Measurements from ENCODE around the gene ZBTB2.
A peak's percentile ranks its signal among the peaks of the same experiment; 100 is the strongest.
"Not testable (repeated sequence)": the region's sequence is repeated elsewhere in the genome, so short reads cannot be mapped to it uniquely, and the experiment has no call there.

Gene ZBTB2

DNA sequence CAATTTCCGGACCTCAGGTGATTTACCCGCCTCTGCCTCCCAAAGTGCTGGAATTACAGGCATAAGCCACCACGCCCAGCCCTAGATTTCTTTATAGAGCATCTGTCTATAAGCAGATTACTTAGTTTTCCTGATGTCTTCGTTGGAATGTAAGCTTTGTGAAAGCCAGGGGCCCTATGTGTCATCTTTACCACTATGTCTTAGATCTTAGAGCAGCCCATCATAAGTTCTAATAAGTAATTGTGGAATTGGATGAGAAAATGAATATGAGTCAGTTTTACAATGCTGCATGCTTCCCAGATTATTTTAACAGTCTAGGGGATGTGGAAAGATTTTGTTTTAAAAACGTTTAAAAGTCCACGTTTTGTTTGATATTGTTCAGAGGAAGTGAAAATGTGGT lies 9.1 kb upstream of the ZBTB2 start:
- DNase-seq, result no peak

DNA sequence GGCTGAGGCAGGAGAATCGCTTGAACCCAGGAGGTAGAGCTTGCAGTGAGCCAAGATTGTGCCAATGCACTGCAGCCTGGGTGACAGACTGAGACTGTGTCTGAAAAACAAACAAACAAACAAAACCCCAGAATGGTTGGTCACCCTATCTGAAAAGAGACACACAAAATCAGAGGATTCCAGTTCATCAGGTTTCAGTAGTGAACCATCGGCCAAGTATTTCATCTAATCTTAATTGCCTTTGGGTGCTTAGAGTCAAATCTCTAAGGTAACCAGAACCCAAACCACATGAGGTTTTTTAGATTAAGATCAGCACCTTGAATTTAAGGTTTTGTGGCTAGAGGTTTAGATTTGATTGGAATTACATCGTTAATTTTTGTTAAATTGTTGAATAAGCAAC lies 8.3 kb upstream of the ZBTB2 start:
- DNase-seq, result no peak

DNA sequence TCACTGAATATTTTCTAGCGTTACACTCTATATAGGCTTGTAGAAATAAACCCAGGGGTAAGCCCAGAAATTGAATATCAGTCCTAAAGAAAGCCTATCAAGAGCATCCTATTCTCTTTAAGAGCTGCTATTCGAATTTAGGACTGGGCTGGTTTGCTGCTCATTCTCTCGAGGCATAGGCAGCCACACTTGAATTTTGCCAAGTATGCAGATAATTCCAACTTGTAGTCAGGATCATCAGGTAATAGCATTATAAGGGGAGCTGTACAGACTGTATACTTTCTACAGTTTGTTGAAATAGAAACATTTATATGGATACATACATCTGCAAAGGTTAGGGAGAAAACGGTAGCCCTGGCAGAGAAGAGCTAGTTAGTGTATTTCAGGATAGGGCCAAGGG lies 2.1 kb upstream of the ZBTB2 start:
- DNase-seq, result no peak

DNA sequence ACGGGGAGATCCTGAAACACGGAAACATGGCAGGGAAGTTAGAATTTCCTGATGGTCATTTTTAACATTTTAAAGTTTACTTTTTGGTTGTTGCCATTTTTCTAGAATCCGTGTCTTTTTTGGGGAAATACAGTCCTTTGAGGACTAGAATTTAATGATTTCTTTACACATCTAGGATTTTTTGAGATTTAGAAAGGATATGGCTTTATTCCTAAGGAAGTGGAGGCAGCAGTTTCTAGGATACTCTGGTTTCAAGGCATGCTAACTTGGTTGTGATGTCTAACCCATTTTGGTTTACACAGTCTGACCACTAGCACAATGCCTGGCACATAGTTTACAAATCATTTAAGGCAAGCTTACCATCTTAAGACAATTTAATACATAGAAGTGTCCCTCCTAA lies 1.1 kb upstream of the ZBTB2 start:
- no peak for DNase-seq

DNA sequence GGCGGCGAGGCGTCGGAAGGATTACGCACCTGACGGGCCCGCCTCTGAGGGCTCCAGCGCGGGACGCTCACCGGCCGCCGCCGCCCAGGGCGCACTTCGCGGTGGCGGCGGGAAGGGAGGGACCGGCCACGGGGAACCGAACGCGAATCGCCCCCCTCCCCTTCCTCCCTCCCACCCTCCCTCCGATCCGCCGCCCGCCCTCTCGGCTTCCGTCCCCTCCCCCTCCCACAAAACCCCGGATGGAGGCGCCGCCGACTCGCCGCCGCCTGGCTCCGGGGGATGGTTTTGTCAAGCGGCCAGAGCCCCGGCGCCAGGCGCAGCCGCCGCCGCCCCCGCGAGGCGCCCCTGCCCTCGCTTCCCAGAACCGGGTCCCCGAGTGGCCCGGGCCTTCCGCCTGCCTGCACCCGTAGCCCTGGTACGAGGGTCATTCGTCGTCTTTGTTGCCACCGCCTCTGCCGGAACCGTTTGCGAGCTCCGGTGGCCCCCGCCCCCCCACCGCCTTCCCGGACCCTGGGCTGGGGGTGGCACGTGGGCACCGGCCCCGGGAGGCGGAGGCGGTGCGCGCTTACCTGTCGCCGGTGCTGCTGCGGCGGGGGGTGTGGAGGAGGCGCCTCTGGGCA lies 398 bp downstream of the ZBTB2 start:
- DNase-seq, result peak; percentile 31

DNA sequence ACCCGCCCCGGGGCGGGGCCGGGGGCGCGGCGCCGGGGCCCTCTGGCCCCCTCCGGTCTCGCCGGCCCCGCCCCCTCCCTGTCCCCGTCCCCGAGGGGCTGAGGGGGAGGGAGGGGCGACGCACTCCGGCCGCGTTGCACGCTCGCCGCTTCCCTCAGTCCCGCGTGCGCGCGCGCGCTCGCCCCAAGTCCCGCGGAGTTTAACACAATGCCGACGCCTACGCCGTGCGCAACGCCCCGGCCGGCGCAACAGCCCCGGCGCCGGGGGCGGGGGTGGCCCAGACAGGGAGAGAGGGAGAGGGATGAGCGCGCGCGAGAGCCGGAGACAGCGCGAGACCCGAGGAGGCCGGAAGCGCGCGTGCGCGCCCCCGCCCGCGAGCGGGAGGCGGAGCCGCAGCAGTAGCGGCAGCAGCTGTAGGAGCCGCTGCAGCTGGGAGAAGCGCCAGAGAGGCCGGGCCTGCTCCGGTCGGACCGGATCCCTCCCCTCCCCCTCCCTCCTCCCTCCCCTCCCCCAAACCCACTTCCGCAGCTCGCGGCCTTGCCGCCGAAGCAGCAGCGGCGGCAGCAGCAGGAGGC lies 996 bp downstream of the ZBTB2 start:
- DNase-seq, result peak; percentile 90

DNA sequence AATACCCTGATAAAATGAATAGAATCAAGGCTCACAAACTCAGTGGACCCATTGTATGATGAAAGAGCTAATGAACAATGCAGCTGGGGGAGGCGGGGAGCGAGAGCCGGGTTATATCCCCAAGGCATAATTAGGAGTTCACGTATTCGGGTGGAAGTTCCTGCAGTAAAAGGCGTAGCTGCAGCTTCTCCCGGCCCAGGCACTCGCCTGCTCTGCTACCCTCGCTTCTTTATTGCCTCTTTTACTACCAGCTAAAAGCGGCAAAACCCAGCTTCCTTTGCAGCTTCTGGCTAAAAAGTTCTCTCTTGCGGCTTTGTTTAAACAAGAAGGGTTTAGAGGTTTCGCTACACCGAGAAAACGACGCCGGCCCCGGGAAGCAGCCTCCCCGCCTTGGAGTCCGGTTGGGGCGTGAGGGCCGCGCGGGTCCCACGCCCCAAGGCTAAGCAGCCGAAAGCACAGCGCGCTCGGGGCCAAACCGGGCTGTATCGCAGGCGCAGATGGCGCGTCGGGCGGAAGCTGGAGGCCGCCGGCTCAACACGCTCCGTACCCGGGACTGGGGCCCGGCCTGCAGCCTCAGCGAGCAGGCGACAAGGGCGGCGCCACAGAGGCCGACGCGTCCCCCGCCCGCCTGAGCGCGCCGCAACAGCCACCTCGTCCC lies 1.6 kb downstream of the ZBTB2 start:
- DNase-seq, result peak; percentile 87

DNA sequence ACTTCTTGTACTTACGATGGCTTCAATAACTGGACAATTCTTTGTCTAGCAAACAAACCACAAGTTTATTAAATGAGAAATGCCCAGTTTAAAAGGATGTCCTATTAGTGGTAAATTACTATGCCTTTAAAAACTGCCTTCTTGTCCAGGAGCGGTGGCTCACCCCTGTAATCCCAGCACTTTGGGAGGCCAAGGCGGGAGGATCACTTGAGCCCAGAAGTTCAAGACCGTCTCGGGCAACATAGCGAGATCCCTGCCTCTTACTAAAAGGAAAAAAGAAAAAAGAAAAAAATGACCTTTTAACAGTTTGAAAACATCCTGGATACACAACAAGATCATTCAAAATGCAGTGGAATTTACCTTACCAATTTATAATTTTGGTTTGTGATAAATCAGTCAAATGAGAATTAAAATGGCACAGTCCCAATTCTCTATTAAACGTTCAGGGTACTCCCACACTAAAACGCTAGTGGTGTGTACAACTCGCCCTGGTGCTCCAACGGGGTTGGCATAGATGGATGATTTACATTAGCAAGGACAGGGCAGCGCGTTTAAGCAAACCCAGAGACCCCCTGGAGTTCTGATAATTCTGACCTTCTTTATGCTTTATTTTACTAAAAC lies 2.3 kb downstream of the ZBTB2 start:
- DNase-seq, result peak; percentile 87

DNA sequence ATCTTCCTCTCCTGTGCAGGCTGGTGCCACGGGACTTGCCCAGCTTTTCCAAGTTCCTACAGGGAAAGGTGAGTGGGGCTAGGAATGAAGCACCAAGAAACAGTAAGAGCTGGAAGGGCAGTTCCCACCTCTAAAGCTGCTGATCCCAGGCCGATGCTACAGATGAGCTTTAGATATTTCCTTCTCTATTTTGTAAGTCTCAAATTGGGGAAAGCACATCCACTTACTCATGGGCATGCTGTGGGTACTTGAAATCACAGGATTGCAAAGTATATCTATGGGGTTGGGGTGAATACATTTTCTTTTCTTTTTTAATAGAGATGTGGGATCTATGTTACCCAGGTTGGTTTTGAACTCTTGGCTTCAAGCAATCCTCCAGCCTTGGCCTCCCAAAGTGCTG lies 3.1 kb downstream of the ZBTB2 start:
- no peak for DNase-seq

DNA sequence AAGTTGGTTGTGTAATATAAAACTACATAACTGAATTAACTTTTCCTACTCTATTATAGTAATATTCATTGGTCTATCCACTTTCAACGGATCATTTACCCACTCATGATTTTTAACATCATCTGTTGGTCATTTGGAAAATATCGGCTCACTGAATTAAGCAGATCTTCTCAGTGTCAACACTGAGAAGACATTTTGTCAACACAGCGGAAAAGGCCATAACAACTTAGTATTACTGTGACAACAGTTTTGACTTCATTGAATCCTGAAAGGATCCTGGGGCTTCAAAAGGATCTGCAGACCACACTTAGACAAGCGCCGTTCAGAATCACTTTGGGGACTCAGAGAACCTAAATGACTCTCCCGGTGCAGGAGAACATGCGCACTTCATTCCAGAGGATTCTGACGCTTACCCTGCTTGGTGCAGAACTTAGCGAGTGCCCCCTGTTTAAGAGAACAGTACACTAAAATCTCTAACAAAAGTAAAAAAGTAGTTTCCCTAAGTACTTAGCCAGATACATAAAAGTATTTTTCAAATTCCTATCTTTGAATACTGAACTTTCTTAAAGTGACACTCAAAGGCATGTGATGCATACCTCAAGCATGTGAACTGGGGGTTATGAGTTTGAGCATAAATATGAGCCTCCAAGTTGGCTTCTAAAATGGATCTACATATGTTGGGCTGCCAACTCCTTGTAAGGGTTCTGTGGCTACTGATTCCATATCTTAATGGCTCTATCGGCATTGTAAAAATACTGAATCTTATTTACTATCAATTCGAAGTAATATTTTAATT lies 4.0 kb downstream of the ZBTB2 start:
- DNase-seq, result no peak

DNA sequence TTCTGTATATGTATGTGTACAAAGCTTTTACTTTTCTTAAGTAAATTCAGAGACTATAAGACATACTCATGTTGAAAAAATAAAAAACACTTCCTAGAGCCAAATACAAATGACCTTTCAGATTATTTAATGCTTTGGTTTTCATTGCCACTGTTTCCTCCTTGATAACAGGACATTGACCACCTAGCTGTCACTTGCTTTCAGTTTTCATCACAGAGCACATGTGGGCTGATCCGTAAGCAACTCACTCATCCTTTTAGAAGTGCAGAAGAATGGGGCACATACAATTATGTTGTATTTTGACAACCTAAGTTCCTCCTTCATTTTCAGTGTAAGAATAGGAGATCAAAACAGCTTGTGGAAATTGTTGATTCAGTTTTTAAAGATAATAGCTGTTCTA lies 6.2 kb downstream of the ZBTB2 start:
- DNase-seq, result no peak

DNA sequence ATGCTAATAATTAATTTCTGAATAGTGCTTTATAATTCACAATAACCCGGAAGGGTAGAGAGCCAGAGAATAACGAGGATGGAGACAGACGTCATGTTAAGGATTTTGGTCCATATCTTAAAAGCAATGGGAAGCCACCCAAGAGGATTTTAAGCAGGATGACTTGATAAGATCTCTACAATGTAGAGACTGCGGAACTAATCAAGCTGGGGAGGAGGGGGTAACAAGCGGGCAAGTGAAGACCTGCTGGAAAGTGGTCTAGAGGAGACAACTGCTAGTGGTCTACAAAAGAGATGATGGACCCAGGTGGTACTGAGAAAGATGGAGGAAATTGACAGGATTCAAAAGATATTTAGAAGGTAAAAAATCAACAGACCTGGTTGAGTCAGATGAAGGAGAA lies 7.2 kb downstream of the ZBTB2 start:
- DNase-seq, result no peak

DNA sequence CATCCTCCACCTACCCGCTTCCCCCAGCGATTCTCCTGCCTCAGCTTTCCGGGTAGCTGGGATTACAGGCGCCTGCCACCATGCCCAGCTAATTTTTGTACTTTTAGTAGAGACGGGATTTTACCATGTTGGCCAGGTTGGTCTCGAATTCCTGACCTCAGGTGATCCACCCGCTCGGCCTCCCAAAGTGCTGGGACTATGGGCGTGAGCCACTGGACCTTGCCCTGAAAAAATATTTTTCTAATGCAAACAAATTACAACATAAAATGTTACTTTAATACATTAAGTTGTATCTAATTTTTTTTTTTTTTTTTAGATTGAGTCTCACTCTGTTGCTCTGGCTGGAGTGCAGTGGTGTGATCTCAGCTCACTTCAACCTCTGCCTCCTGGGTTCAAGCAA lies 8.7 kb downstream of the ZBTB2 start:
- DNase-seq, result not testable (repeated sequence)

DNA sequence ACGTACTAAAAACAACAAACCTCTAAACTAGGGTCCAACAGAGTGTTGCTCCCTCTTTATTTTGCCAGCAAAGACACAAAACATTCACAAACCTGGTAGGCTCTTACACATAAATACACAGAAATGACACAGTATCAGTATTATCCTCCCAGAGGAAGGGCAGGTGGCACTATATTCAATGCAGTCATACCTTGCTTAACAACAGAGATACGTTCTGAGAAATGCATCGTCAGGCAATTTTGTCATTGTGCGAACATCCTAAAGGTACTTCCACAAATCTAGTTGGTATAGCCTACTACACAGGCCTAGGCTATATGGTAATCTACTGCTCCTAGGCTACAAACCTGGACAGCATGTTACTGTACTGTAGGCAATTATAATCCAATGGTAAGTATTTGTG lies 9.6 kb downstream of the ZBTB2 start:
- no peak for DNase-seq

DNA sequence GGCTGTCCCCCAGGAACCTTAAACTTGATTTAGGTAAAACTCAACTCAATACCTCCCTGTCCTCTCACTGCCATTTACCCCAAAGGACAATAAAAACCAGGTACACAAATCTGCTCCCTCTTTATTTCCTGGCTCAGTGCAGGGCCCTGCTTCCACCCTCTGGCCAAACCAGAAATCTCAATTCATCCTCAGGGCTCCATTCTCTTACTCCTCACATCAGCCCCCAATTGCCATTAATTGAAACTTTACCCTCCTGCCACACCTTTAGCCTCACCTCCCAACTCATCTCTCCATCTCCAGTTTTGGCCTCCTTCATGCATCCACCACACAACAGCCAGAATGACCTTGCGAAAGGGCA lies 10.5 kb downstream of the ZBTB2 start:
- DNase-seq, result no peak

DNA sequence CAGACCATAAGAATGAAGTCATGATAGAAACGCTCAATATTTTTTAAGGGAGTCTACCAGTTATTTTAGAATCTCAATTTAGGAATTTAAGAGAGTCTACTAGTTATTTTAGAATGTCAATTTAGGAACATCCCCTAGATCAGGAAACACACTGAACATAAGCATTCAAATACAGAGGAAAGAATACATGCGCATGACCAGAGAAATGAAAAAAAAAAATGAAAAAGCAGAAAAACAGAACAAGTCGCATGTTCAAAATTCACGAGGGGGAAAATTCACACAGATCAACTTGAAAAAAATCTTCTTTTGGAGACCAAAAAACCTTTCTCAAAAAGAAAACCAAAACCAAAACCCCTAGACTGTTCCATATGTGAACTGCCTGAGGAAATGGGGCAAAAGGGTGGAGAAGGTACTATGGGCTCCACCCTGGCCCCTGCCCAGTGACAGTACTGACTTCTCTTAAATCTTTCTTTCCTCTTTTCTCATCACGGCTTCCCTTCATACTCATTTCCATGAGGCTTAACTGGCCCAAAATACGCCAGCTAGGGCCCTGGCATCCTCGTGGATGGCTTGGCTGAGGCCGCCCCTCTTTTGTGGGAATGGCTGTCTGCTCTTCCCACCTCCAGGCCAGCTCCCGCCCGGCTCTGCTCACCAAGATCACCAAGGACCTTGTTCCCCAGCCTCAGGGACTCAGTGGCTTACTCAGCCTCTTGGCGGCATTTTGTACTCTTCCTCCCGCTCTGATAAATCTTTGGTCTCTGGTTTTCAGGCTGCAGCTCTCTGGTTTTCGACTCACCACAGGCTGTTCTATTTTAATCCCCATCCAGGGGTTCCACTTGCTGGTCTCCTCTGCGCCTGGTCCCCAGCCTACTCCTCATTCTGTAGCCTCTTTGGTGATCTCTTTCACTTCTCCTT lies 11.2 kb downstream of the ZBTB2 start:
- no peak for DNase-seq

DNA sequence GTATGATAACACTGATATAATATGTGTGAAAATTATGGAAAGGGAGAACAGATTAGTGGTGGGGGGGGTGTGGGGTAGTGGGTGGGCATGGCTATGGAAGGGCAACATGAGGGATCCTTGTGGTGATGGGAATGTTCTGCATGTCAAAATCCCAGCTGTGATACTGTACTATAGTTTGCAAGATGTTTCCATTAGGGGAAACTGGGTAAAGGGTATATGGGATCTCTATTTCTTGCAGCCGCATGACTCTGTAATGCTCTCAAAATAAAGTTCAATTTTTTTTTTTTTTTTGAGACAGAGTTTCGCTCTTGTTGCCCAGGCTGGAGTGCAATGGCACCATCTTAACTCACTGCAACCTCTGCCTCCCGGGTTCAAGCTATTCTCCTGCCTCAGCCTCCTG lies 14.3 kb downstream of the ZBTB2 start:
- no peak for DNase-seq

DNA sequence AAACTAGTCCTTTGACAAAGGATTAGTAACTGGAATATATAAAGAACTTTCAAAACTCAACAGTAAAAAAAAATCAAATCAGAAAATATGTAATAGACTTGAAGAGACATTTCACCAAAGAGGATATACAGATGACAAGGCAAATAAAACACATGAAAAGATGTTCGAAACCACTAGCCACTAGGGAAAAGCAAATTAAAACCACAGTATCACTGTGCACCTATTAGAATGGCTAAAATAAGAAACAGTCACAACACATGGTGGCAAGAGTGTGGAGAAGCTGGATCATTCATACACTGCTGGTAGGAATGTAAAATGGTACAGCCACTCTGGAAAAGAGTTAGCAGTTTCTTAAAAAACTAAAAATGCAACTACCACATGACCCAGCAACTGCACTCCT lies 14.9 kb downstream of the ZBTB2 start:
- no peak for DNase-seq

DNA sequence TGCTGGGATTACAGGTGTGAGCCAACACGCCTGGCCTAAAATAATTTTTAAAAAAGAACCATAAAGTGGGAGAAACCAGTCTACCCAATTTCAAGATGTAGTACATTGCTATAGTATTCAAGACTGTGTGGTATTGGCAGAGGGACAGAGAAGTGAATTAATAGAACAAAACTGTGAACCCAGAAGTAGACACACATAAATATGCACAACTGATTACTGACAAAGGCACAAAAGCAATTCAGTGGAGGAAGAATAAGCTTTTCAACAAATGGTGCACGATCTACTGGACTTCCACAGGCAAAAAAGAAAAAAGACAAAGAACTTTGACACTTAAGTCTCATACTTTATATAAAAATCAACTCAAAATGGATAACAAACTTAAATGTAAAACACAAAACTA lies 15.5 kb downstream of the ZBTB2 start:
- DNase-seq, result no peak

DNA sequence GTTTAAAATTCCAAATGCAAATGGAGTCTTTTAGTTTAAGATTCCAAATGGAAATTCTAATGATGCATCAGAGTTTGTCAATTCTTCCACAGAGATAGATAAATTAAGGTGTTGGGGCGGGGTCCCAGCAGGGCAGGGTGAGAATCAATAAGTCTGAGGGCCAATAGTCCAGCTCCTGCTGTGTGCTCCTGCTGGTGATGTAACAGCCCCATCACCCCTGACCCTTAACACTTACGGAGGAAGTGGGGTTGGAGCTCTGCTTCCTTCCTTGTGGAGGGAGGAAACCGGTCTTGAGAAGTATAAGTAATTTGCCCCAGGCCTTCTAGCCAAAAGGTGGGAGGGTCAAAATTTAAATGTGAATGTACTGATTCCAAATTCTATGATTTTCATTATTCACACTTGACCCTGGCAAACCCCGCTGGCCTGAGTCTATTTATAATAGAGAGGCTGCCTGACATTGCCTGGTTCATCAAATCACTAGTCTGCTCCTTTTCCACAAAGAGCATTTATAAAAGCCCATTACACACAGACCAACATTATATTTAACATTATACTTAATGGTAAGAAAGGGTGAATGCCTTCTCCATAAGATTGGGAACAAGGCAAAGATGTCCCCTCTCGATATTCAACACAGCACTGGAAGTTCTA lies 17.2 kb downstream of the ZBTB2 start:
- DNase-seq, result no peak

DNA sequence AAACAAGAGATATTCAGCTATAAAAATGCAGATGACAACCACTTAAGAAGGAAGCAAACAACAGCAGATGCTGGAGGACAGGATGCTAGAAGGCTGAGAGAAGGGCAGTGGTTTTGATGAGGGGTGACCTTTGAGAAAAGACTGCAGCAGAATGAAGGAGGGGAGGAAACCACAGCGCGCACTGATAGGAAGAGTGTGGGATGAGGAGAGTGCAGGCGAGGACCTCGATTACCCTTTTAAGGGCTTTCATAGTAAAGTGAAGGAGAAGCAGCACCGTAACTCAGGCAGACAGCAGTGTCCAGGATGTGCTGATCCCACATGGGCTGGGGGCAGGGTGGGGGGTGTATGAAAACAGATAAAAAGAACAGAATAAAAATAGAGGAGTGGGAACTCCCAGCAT lies 19.2 kb downstream of the ZBTB2 start:
- DNase-seq, result no peak

DNA sequence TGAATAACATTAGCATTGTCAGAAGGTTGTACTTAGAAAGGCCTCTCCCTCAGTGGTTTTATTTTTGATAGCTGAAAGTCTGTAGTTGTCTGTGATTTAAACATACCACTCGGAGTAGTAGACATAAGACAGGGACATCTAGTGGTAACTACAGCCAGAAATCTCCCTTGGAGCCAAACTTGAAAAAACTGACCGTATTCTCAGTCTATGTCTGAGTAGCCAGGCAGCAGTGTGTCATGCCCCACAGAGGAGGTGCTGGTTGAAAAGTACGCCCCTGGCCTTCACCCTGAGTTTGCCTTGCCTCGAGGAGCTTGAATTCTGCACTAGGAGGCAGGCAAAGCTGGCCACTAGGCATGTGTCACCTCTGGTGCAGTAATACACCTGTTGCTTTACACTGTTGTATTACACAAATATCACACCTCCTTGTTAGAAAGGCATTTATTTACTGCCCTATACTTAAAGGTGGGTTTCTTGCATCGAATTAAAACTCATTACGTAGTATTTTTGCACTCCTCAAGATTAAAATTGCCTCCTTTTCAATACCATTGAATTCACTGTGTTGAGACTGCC lies 20.8 kb downstream of the ZBTB2 start:
- DNase-seq, result no peak
